Epidermal melanocyte (primary cell): Measurements from ENCODE around the gene CHRDL2.
"Not testable (repeated sequence)": the region's sequence is repeated elsewhere in the genome, so short reads cannot be mapped to it uniquely, and the experiment has no call there.

Experiments used
- DNase-seq: peaks from one replicate; pipeline ENCODE4 v3.0.0; 2011; ENCODE audit warnings: low spot score; ENCODE audit not compliant: insufficient read length

The CHRDL2 gene

DNA sequence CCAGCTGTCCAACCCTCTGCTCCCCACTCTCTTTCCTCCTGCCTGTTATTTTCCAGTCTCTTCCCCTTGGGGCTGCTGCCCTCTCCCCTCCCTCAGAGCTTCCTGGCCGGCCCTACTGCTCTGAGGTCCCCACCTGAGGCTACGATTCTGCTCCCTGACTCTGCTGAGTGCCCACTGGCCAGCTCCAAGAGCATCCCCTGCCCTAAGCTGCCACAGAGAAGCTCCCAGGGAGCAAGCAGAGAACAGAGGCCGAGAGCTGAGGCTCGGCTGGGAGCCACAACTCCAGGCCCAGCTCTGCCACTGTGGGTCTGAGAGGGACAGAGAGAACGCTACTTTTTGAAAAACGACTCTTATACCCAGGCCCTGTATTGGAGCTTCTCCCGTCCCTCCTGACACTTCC, 61.1 kb downstream of the CHRDL2 start:
- DNase-seq = no peak

DNA sequence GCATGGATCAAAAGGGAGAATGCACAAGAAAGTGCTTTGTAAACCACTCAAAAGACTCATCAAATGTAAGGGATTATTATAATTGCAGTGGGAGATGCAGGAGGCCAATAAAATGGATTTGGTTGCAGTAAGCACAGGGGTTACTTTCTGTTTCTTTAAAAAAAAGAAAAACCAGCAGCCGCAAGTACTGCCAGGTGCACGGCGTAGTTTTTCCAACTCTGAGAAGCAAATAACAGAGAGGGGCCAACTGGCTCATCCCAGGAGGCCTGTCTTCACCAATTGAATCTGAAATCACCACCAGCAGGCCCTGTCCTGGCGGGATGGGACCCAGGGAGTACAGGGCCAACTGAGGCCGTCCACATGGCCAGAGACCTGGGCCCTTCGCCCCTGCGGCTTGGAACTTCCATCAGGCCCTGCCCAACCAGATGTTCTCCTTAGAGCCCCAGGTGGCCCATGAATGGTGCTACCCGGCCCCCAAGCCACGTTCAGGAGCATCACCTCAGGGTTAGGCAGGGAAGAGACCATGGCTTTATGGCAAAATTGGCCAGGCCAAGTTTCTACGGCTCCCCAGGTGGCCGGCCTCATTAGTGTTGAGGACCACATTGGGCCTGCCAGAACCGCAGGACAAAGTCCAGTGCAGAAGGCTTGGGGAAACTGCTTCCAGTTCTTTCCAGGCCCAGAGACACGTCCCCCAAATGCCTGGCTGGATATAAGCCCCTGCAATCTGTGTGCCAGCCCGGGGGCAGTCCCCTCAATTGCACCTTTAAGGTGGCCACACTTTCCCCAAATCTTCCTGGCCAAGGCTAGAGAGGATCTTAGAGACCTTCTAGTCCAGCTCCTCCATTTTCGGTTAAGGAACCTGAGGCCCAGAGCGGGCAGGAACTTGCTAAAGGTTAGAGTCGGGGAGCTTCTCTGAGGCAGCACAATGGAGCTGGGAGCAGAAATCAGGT, 61.7 kb downstream of the CHRDL2 start:
- no peak for DNase-seq

DNA sequence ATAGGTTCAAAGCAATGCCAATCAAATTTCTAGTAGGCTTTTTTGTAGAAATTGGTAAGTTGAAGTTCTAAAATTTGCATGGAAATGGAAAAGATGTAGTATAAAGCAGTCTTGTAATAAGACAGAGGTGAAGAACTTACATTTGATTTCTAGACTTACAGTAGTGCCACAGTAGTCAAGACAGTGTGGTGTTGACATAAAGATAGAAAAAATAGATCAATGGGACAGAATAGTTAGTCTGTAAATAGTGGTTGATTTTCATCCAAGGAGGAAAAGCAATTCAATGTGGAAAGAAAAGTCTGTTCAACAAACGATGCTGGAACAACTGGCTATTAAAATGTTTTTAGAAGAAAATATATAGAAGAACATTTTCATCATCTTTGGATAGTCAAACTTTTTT, 67.9 kb downstream of the CHRDL2 start:
- DNase-seq = no peak

DNA sequence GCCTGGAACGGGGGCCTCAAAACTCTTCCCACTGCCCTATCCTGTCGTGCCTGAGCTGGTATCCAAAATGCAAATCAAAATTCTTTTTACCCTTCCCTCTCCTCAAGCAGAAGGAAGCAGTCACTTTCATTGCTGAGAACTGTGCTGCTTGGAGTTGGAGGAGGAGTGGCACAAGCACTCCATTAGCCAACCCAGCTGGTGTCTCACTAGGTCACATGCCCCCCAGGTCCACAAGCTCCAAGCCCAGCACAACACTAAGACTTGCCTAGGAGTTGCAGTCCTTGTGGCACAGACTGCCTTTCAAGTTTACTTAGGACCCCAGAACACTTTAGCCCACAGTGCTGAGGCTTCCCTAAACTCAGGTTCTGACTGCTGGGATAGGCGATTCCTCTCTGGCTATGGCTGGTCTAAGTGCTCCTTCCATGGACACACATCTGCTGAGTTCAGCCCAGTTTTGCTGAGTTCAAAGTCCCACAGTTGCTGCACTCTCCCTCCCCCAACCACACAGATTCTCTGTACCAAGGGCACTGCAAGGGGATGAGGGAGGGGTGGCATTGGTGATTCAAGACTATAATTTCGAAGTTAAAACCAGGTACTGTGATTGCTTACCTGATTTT, 68.6 kb downstream of the CHRDL2 start:
- no peak for DNase-seq

DNA sequence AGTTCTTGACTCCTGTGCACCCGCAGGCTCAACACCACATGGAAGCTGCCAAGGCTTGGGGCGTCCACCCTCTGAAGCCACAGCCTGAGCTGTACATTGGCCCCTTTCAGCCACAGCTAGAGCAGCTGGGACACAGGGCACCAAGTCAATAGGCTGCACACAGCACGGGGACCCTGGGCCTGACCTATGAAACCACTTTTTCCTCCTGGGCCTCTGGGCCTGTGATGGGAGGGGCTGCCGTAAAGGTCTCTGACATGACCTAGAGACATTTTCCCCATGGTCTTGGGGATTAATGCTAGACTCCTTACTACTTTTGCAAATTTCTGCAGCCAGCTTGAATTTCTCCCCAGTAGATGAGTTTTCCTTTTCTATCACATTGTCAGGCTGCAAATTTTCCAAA, 72.1 kb downstream of the CHRDL2 start:
- not testable (repeated sequence) for DNase-seq

DNA sequence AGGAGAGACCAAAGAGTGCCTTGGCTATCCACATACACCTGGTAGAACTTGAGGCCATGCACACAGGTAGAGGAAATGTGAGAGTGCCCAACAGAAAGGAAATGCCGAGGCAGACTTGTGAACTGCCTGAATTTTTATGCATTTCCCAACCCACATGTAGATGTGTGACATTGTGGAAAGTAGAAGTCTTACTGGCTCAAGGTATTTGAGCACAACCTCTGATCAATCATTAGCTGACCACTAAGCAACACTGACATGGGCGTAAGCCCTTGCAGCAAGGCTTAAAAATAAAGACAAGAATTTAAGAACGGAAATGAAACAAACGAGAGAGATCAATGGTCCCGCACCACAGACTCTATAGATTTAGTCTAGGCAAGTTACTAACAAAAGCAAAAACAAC, 76.2 kb downstream of the CHRDL2 start:
- no peak for DNase-seq

DNA sequence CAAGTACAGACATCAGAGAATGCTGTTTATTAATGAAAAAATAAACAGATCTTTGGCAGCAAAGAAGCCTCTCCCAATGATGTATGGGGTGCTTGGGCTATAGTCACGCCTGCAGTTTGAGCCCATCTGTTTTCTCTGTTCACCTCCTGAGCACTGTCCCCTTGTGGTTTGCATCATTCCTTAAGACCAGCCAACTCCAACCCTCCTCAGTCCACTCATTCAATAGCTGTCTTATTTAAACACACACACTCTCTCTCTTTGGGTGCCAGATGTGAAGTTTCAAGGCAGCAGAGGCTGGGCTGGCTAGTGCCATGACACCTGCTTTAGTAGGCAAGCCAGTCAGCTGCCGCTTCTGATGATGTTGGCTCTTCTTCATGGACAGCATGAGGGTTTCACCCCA, 80.7 kb downstream of the CHRDL2 start:
- no peak for DNase-seq

DNA sequence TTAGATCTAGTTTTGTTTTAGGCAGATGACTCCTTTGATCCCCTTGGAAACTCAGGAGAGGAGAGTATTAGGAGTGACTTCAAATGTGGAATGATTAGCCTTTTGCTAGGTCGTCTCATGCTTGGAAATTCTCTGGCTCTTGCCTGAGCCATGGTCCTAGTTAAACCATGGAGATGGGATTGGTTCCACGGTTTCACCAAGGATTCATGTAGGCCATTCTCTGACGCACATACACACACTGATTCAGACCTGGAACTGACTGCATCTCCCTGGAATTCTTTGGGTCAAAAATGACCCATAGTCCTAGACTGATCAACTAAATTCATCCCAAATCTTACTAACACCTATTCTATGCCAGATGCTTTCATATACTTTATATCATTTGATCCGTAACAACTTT, 82.3 kb downstream of the CHRDL2 start:
- DNase-seq = no peak

DNA sequence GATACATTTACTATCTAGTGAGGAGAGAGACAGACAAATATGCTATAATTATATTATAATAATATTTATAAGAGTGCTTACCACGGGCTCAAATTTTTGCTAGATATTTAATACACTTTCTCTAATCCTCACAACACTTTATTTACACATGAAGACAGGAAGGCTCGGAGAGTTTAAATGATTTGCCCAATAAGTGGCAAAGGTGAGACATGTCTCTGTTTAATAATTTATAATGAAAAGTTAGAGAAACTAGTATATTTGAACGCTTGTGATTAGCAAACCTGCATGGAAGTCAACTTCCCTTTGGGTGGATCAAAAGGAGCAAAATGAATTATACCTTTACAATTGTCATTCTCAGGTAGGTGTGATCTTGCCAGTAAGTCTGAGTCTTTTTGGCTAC, 83.4 kb downstream of the CHRDL2 start:
- DNase-seq = no peak

DNA sequence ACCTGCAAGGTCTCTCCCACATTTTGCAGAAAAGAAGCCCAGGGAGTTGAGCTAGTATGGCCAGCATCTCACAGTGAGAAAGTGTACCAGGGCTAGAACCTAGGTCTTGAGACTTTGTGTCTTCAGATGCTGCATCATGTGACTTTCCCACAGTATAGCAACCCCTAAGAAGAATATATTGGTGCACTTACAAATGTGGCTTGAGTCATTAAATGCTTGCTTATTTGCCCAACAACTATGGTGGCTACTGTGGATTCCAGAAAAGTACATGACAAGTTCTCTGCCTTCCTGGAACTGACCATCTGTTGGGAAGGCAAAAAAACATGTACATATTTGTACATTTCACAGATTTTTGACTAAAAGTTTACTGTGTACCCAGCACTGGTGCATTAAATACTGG, 83.8 kb downstream of the CHRDL2 start:
- no peak for DNase-seq

DNA sequence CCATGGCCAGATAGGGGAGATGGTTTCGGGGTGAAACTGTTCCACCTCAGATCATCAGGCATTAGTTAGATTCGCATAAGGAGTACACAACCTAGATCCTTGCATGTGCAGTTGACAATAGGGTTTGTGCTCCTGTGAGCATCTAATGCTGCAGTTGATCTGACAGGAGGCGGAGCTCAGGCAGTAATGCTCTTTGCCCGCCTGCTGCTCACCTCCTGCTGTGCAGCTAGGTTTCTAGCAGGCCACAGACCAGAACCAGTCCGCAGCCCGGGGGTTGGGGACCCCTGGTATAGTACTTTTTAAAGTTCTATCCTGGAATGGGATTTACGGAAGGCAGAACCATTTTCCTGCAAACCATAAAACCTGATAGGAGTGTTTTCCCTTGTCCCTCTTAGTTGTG, 84.3 kb downstream of the CHRDL2 start:
- no peak for DNase-seq
